Vagina (tissue), 2 donors: ENCODE measurements around the gene IFNK. TPM values are rescaled to one million over a fixed set of nuclear protein-coding genes. Genes with fewer than 3 reads are reported as not detected.

Source experiments
- DNase-seq, 2 donors: peaks; one replicate each; pipeline ENCODE4 v3.0.0-alpha.2; 2017; ENCODE audit errors: extremely low spot score in 2 of 2
- H3K27ac ChIP-seq: fragments of 200-600 bp; sonication (generic); one replicate; pipeline ENCODE4 v1.5.1; 2019
- H3K27me3 ChIP-seq: fragments of 200-600 bp; sonication (generic); one replicate; pipeline ENCODE4 v1.5.1; 2019
- H3K36me3 ChIP-seq, 2 donors: fragments of 200-600 bp; sonication (generic); one replicate each; pipeline ENCODE4 v1.5.1; 2017 to 2019
- H3K4me1 ChIP-seq: fragments of 200-600 bp; sonication (generic); one replicate; pipeline ENCODE4 v1.5.1; 2019
- H3K4me3 ChIP-seq, 2 donors: fragments of 200-600 bp; sonication (generic); 1 replicate in 1 of 2; 2 replicates in 1 of 2; pipeline ENCODE4 v1.5.1; 2016 to 2019
- H3K9me3 ChIP-seq: fragments of 200-600 bp; sonication (generic); one replicate; pipeline ENCODE4 v1.5.1; 2019
- POLR2A ChIP-seq, 2 donors: fragments of 450-650 bp; IDR thresholded peaks; one replicate each; pipeline ENCODE4 v1.6.1; 2017; ENCODE audit warnings: antibody characterized with exemption in 2 of 2, mild to moderate bottlenecking in 2 of 2, moderate library complexity in 2 of 2
- POLR2AphosphoS5 ChIP-seq, 2 donors: sonication (generic); formaldehyde crosslinking; IDR thresholded peaks; one replicate each; pipeline ENCODE4 v1.9.0; 2017; ENCODE audit warnings: antibody characterized with exemption in 2 of 2, mild to moderate bottlenecking in 2 of 2, low read depth in 1 of 2; ENCODE audit not compliant: insufficient read depth in 1 of 2
- intact Hi-C: fragments of 100-400 bp; cut with DNase I; formaldehyde crosslinking; loops from one replicate; pipeline ENCODE4 v1.15.1; 2023
- total RNA-seq: library from RNA; depleted of rRNA; stranded (reverse); fragments of >200 nt; gene quantifications from one replicate; pipeline ENCODE4 v1.2.3, GENCODE V29; 2016
- TF ChIP-seq, protein P1 (sequence below), 3 experiments: fragments of 450-650 bp in 2 of 3; fragments of 200-600 bp in 1 of 3; sonication (generic) in 1 of 3; IDR thresholded peaks; one replicate each; pipeline ENCODE4 v1.5.1; 2017 to 2019; ENCODE audit warnings: antibody characterized with exemption in 3 of 3, mild to moderate bottlenecking in 2 of 3, moderate library complexity in 2 of 3

IFNK gene
- total RNA-seq, 1 donor from 2014 or later = not detected

DNA sequence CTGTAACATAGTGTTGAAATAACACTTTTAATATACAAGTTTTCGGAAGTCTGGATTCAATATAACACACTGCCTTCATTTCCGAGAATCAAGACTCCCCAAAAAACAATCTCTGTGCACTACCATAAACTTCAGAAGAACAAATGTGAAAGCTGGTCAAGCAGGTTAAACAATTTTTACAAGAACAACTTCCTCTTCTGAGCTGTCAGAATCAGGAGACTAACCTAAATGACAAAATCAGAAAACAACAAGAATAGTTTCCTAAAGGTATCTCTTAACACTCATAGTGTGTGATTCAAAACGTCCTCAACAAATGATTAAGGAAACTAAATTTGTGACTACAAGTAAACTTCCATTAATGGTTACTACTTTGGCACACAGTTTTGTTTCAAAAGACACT, 37.6 kb downstream of the IFNK start:
- TF ChIP-seq POLR2A (IDR thresholded peaks at IDR 0.05) (no peak), POLR2AphosphoS5 (IDR thresholded peaks at IDR 0.05; ENCODE audit: insufficient read depth in 1 of 2, low read depth in 1 of 2) (peak in 1 of 2 donors; percentile 84)
- TF ChIP-seq, protein P1, sequence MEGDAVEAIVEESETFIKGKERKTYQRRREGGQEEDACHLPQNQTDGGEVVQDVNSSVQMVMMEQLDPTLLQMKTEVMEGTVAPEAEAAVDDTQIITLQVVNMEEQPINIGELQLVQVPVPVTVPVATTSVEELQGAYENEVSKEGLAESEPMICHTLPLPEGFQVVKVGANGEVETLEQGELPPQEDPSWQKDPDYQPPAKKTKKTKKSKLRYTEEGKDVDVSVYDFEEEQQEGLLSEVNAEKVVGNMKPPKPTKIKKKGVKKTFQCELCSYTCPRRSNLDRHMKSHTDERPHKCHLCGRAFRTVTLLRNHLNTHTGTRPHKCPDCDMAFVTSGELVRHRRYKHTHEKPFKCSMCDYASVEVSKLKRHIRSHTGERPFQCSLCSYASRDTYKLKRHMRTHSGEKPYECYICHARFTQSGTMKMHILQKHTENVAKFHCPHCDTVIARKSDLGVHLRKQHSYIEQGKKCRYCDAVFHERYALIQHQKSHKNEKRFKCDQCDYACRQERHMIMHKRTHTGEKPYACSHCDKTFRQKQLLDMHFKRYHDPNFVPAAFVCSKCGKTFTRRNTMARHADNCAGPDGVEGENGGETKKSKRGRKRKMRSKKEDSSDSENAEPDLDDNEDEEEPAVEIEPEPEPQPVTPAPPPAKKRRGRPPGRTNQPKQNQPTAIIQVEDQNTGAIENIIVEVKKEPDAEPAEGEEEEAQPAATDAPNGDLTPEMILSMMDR (IDR thresholded peaks at IDR 0.05) = no peak
- H3K9me3 ChIP-seq = no peaks in the 10 kb centered on the region
- no peaks in the 10 kb centered on the region for H3K27me3 ChIP-seq
- DNase-seq = no peak
- no peak overlapping the region for H3K27ac ChIP-seq
- H3K4me3 ChIP-seq = no peak overlapping the region
- no peaks in the 10 kb centered on the region for H3K4me1 ChIP-seq
- intact Hi-C loops = no loop called here
- peaks cover 0 to 39% of the 10 kb centered on the region in 2 donors for H3K36me3 ChIP-seq

DNA sequence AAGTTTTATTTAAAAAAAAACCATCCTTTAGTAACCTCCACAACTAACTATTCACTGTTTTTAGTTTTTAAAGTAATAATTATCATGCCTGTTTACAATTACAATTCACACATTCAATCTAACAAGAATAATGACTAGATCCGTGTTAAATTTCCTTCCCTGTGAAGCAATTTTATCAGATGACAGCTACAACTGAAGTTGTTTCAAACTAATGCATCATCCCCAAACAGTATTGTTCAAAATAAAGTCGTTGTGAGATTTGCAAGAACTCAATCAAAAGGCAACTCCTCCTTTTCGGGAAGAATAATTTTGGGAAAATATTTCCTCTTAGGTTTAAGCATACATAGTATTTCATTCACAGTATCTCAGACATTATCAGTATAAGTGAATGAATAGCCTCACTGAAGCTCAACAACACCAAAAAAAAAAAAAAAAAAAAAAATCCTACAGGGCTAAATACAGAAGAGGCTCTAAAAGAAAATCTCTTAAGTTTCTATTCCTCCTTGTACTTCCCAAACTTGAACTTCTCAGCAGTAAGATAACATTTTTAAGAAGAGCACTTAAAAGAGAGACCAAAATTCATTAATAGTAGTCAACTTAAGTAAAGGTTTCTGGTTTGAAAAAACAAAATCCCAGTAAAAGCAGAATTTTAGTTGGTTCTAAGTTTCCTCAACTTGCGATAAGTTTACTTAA, 39.8 kb downstream of the IFNK start:
- H3K36me3 ChIP-seq = peaks cover 0 to 34% of the 10 kb centered on the region in 2 donors
- no peak for DNase-seq
- no peak overlapping the region for H3K4me3 ChIP-seq
- no peaks in the 10 kb centered on the region for H3K4me1 ChIP-seq
- no peaks in the 10 kb centered on the region for H3K9me3 ChIP-seq
- no peaks in the 10 kb centered on the region for H3K27me3 ChIP-seq
- TF ChIP-seq POLR2A (IDR thresholded peaks at IDR 0.05) (no peak), POLR2AphosphoS5 (IDR thresholded peaks at IDR 0.05; ENCODE audit: insufficient read depth in 1 of 2, low read depth in 1 of 2) (no peak)
- intact Hi-C loops = no loop called here
- H3K27ac ChIP-seq = no peak overlapping the region

DNA sequence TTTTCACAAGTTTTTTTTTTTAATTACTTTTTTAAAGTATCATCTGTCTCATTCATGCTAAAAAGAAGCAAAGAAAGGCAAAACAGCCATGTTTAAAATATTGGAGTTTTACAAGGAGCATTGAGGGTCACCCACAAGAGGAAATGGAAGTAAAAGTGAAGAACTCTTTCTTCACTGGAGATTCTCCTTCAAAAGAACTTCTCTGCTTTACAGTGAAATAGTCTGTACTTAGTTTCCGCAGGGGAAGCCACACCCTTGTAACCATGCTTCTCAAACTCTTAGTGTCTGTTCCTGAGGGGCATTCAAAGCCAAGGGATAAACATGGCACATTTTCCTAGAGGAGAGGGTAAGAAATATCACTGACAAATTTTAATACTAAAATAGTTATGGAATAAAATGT, 40.6 kb downstream of the IFNK start:
- H3K27ac ChIP-seq = no peak overlapping the region
- H3K4me3 ChIP-seq = no peak overlapping the region
- TF ChIP-seq POLR2A (IDR thresholded peaks at IDR 0.05) (no peak), POLR2AphosphoS5 (IDR thresholded peaks at IDR 0.05; ENCODE audit: insufficient read depth in 1 of 2, low read depth in 1 of 2) (no peak)
- peaks cover 0 to 31% of the 10 kb centered on the region in 2 donors for H3K36me3 ChIP-seq
- DNase-seq = no peak
- no peaks in the 10 kb centered on the region for H3K9me3 ChIP-seq
- no peaks in the 10 kb centered on the region for H3K4me1 ChIP-seq
- no peaks in the 10 kb centered on the region for H3K27me3 ChIP-seq
- intact Hi-C loops = no loop called here

DNA sequence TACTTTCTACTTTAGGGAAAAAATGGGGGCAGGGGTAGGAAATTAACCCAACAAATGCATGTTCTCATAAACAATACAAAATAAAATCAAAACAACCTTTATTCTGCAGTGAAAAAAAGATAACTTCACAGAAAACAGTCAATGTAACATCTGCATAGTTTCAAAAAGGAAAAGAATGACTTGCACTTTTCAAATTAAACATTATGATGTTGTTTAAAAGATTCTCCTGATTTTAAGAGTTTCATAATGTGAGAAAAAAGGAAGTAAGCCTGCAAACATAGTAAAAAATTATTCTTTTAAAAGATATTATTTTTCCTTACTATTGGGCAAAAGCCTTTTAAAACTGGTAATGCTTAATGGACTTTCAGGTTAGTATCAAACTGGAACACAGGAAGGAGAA, 41.6 kb downstream of the IFNK start:
- Histone ChIP-seq H3K36me3 (peaks cover 0 to 21% of the 10 kb centered on the region in 2 donors), H3K27ac (no peak overlapping the region), H3K9me3 (no peaks in the 10 kb centered on the region), H3K4me3 (no peak overlapping the region), H3K4me1 (no peaks in the 10 kb centered on the region), H3K27me3 (no peaks in the 10 kb centered on the region)
- DNase-seq = no peak
- TF ChIP-seq, protein P1 (IDR thresholded peaks at IDR 0.05) = no peak
- TF ChIP-seq POLR2A (IDR thresholded peaks at IDR 0.05) (no peak), POLR2AphosphoS5 (IDR thresholded peaks at IDR 0.05; ENCODE audit: insufficient read depth in 1 of 2, low read depth in 1 of 2) (no peak)
- intact Hi-C loops = no loop called here

DNA sequence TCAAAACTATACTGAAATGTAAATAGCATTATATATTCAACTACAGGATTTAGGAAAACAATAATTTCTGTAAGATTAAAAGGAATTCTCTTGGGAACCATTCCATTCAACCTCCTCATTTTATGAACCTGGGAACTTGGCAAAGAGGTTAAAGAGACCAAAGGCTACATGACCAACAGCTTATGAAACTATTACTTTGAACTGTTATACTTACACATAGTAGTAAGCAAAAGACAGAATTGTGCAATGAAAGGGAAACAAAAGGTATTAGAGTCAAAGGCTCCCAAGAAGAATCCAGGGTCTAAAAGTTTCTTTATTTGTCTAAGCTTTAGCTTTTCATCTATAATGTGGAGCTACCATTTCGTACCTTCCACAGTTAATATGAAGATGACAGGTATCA, 42.0 kb downstream of the IFNK start:
- Histone ChIP-seq H3K4me3 (no peak overlapping the region), H3K27ac (no peak overlapping the region), H3K4me1 (no peaks in the 10 kb centered on the region), H3K27me3 (no peaks in the 10 kb centered on the region), H3K36me3 (peaks cover 0 to 18% of the 10 kb centered on the region in 2 donors), H3K9me3 (no peaks in the 10 kb centered on the region)
- no peak for DNase-seq
- TF ChIP-seq POLR2AphosphoS5 (IDR thresholded peaks at IDR 0.05; ENCODE audit: insufficient read depth in 1 of 2, low read depth in 1 of 2) = no peak
- TF ChIP-seq POLR2A (IDR thresholded peaks at IDR 0.05) = no peak
- TF ChIP-seq, protein P1 (IDR thresholded peaks at IDR 0.05) = no peak
- intact Hi-C loops = no loop called here

DNA sequence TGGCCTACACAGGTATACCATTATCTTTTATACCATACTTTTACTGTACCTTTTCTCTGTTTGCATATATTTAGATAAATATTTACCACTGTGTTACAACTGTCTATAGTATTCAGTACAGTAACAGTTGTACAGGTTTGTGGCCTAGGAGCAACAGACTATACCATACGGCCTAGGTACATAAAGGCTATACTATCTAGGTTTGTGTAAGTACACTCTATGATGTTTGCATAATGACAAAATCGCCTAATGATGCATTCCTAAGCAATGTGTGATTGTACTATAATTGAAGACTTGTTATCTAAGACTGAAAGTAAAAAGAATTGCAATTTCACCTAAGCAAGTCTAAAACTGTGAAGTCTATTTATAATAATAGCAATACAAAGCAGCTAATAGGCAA, 45.3 kb downstream of the IFNK start:
- H3K36me3 ChIP-seq = peaks cover 0 to 6% of the 10 kb centered on the region in 2 donors
- H3K27me3 ChIP-seq = no peaks in the 10 kb centered on the region
- no peak overlapping the region for H3K27ac ChIP-seq
- intact Hi-C loops = no loop called here
- peaks cover 10% of the 10 kb centered on the region for H3K4me1 ChIP-seq
- DNase-seq = no peak
- H3K4me3 ChIP-seq = no peak overlapping the region
- H3K9me3 ChIP-seq = no peaks in the 10 kb centered on the region
- TF ChIP-seq, protein P1 (IDR thresholded peaks at IDR 0.05) = no peak
- TF ChIP-seq POLR2AphosphoS5 (IDR thresholded peaks at IDR 0.05; ENCODE audit: insufficient read depth in 1 of 2, low read depth in 1 of 2) (no peak), POLR2A (IDR thresholded peaks at IDR 0.05) (no peak)
